ENCODE data around the gene UCP1.
A peak's percentile ranks its signal among the peaks of the same experiment; 100 is the strongest.

Gene UCP1

DNA sequence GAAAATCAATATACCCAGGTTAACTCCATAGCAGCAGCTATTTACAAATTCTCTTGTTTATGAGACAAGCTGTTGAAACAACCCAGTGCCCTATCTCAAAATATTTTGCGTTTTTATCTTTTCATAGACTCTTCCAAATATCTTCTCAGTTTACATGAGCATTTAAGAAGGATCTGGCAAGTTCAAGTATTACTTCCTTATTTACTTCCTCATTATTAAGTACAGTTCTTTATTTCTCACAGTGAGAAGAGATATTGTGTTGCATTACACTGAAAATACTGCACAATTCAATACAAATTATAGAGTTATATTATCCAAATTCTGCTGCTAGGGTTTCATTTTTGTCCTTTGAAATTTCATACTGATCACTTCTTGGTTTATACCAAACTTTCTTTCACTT, 43.6 kb upstream of the UCP1 start:
- TF ChIP-seq ZNF70 (CRISPR knock-in tag; IDR thresholded peaks at IDR 0.05) = no peak
- no peak for TF ChIP-seq GLIS3 (CRISPR knock-in tag; IDR thresholded peaks at IDR 0.05)
- TF ChIP-seq CREB5 (CRISPR knock-in tag; IDR thresholded peaks at IDR 0.05; ENCODE audit: low read depth) = no peak
- TF ChIP-seq POU6F1 (CRISPR knock-in tag; IDR thresholded peaks at IDR 0.05; ENCODE audit: borderline replicate concordance, low read depth) = no peak
- TF ChIP-seq ARNTL (CRISPR knock-in tag; IDR thresholded peaks at IDR 0.05; ENCODE audit: borderline replicate concordance, low read depth) = no peak
- TF ChIP-seq RARB (CRISPR knock-in tag; IDR thresholded peaks at IDR 0.05) = no peak
- TF ChIP-seq OSR1 (CRISPR knock-in tag; IDR thresholded peaks at IDR 0.05) = no peak
- no peak for TF ChIP-seq PATZ1 (CRISPR knock-in tag; IDR thresholded peaks at IDR 0.05; ENCODE audit: borderline replicate concordance)
- no peak for TF ChIP-seq BACH2 (CRISPR knock-in tag; IDR thresholded peaks at IDR 0.05; ENCODE audit: borderline replicate concordance)
- no peak for TF ChIP-seq ZNF8 (CRISPR knock-in tag; IDR thresholded peaks at IDR 0.05)
- no peak for TF ChIP-seq ISL1 (CRISPR knock-in tag; IDR thresholded peaks at IDR 0.05)
- ATAC-seq = no peak

GRCh38 chr4:140611854-140612253, 43.1 kb upstream of the UCP1 start:
- no peak for ATAC-seq
- TF ChIP-seq, protein P1, sequence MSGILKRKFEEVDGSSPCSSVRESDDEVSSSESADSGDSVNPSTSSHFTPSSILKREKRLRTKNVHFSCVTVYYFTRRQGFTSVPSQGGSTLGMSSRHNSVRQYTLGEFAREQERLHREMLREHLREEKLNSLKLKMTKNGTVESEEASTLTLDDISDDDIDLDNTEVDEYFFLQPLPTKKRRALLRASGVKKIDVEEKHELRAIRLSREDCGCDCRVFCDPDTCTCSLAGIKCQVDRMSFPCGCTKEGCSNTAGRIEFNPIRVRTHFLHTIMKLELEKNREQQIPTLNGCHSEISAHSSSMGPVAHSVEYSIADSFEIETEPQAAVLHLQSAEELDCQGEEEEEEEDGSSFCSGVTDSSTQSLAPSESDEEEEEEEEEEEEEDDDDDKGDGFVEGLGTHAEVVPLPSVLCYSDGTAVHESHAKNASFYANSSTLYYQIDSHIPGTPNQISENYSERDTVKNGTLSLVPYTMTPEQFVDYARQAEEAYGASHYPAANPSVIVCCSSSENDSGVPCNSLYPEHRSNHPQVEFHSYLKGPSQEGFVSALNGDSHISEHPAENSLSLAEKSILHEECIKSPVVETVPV (CRISPR knock-in tag; IDR thresholded peaks at IDR 0.05) = no peak
- TF ChIP-seq ZC3H10 (CRISPR knock-in tag; IDR thresholded peaks at IDR 0.05) (no peak), GLIS3 (CRISPR knock-in tag; IDR thresholded peaks at IDR 0.05) (no peak), ZFP3 (CRISPR knock-in tag; IDR thresholded peaks at IDR 0.05) (no peak)

GRCh38 chr4:140609548-140610425, 41.0 kb upstream of the UCP1 start:
- ATAC-seq = peak; percentile 98
- TF ChIP-seq, protein P1 (CRISPR knock-in tag; IDR thresholded peaks at IDR 0.05) = no peak
- TF ChIP-seq RARB (CRISPR knock-in tag; IDR thresholded peaks at IDR 0.05) = no peak

DNA sequence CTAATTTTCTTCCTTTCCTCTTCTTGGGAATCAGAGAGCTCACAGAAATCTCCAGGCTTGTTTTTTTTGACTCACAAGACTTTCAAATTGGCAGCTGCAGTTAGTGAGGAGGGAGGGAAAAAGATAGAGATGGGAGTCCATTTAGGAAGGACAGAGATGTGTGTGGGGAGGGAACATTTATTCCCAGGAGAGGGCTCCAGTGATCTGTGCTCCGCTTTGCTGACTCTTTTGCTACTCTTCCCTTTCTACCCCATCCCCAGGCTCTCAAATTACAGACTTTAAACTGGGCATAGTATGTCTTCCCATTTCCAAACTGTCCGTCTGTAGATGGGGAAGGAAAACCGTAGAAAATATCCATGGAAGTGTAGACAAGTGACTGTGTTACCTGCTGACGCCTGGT, 39.1 kb upstream of the UCP1 start:
- no peak for ATAC-seq
- TF ChIP-seq CREB5 (CRISPR knock-in tag; IDR thresholded peaks at IDR 0.05; ENCODE audit: low read depth) (no peak), CSDC2 (CRISPR knock-in tag; IDR thresholded peaks at IDR 0.05) (no peak), ARNTL (CRISPR knock-in tag; IDR thresholded peaks at IDR 0.05; ENCODE audit: borderline replicate concordance, low read depth) (no peak), PATZ1 (CRISPR knock-in tag; IDR thresholded peaks at IDR 0.05; ENCODE audit: borderline replicate concordance) (no peak), ZNF565 (CRISPR knock-in tag; conservative IDR thresholded peaks at IDR 0.05; ENCODE audit: low read depth) (no peak), ZFP3 (CRISPR knock-in tag; IDR thresholded peaks at IDR 0.05) (no peak), OSR1 (CRISPR knock-in tag; IDR thresholded peaks at IDR 0.05) (no peak), TOX (CRISPR knock-in tag; IDR thresholded peaks at IDR 0.05; ENCODE audit: borderline replicate concordance) (no peak), ZFP30 (CRISPR knock-in tag; IDR thresholded peaks at IDR 0.05) (no peak), ZNF8 (CRISPR knock-in tag; IDR thresholded peaks at IDR 0.05) (no peak), ISL1 (CRISPR knock-in tag; IDR thresholded peaks at IDR 0.05) (no peak), BACH2 (CRISPR knock-in tag; IDR thresholded peaks at IDR 0.05; ENCODE audit: borderline replicate concordance) (no peak), TSHZ2 (CRISPR knock-in tag; IDR thresholded peaks at IDR 0.05) (no peak)
